GM12878 (cell line): ENCODE data around the gene SLFN11. TPM values are rescaled to one million over a fixed set of nuclear protein-coding genes. Genes with fewer than 3 reads are reported as not detected.

Experiments
- ATAC-seq: fragments of 200-7000 bp; cut with Tn5 transposase; 3 replicates; pipeline ENCODE4 v1.9.1; 2020; ENCODE audit warnings: mild to moderate bottlenecking, moderate library complexity
- Bru-seq: library from RNA; stranded (reverse); fragments of 400-500 nt; gene quantifications from one replicate; lab custom pipeline; 2021; lab: Mats Ljungman, UMichigan
- BruChase-seq, 2 experiments: library from RNA; stranded (reverse); fragments of 400-500 nt; gene quantifications; one replicate each; lab custom pipeline; 2021; lab: Mats Ljungman, UMichigan
- BruUV-seq: library from RNA; stranded (reverse); fragments of 400-500 nt; replicated peaks from 2 replicates; lab custom pipeline; 2021; lab: Mats Ljungman, UMichigan
- CTCF ChIA-PET: fragments of 300-600 bp; sonication (Branson Sonifier 250); formaldehyde crosslinking; extraction: SDS; loops from one replicate; lab custom pipeline; 2021; ENCODE audit warnings: inconsistent platforms; lab: Yijun Ruan, JAX
- POLR2A ChIA-PET: fragments of 350-600 bp; formaldehyde crosslinking; extraction: SDS; loops from one replicate; lab custom pipeline; 2021; ENCODE audit warnings: inconsistent platforms; lab: Charles Lee
- RAD21 ChIA-PET: fragments of 300-600 bp; sonication (Branson Sonifier 250); formaldehyde crosslinking; loops from one replicate; lab custom pipeline; 2023; ENCODE audit warnings: antibody characterized with exemption; ENCODE audit not compliant: unreplicated experiment; lab: Charles Lee
- SMC1A ChIA-PET: fragments of 300-600 bp; sonication (Branson Sonifier 250); formaldehyde crosslinking; loops from one replicate; lab custom pipeline; 2023; ENCODE audit not compliant: unreplicated experiment, uncharacterized antibody; lab: Charles Lee
- DNase-seq: peaks from one replicate; pipeline ENCODE4 v3.0.0-alpha.2; 2011; ENCODE audit warnings: low read depth, low spot score
- FAIRE-seq: peaks from 3 replicates; lab custom pipeline; 2011; peaks lifted over from hg19 to GRCh38; lab: Jason Lieb, UNC
- H2AFZ ChIP-seq: 2 replicates; pipeline ENCODE4 v1.6.0; 2011; ENCODE audit warnings: low read depth, low read length, control low read depth; ENCODE audit not compliant: control insufficient read depth
- H3K27ac ChIP-seq: 2 replicates; pipeline ENCODE4 v1.5.1; 2011; ENCODE audit warnings: control low read depth; ENCODE audit not compliant: control insufficient read depth, insufficient read depth
- H3K27me3 ChIP-seq, 2 experiments: replicated peaks in 1 of 2; 2 replicates each; pipeline versions ENCODE4 v1.6.0 to v1.6.1; 2011; ENCODE audit warnings: low read length in 1 of 2; ENCODE audit not compliant: control insufficient read depth in 2 of 2, insufficient read depth in 2 of 2
- H3K36me3 ChIP-seq, 2 experiments: 2 replicates each; pipeline ENCODE4 v1.5.1; 2011; ENCODE audit warnings: low read length in 1 of 2; ENCODE audit not compliant: control insufficient read depth in 2 of 2, insufficient read depth in 2 of 2
- H3K4me1 ChIP-seq: 2 replicates; pipeline ENCODE4 v1.6.1; 2011; ENCODE audit warnings: mild to moderate bottlenecking, low read length, moderate library complexity, mixed read lengths; ENCODE audit not compliant: control insufficient read depth, insufficient read depth
- H3K4me2 ChIP-seq: 2 replicates; pipeline ENCODE4 v1.6.0; 2011; ENCODE audit warnings: control low read depth; ENCODE audit not compliant: control insufficient read depth, insufficient read depth
- H3K4me3 ChIP-seq: fragments of 200-600 bp; sonication (generic); 2 replicates; pipeline ENCODE4 v1.5.1; 2016
- H3K79me2 ChIP-seq: 2 replicates; pipeline ENCODE4 v1.6.0; 2011; ENCODE audit warnings: low read length; ENCODE audit not compliant: control insufficient read depth, insufficient read depth
- H3K9ac ChIP-seq: 2 replicates; pipeline ENCODE4 v1.8.0; 2011; ENCODE audit warnings: low read length, control low read depth, mixed read lengths; ENCODE audit not compliant: control insufficient read depth, insufficient read depth
- H3K9me3 ChIP-seq: replicated peaks from 3 replicates; pipeline ENCODE4 v1.5.1; 2011; ENCODE audit warnings: mild to moderate bottlenecking, low read length; ENCODE audit not compliant: control insufficient read depth, insufficient read depth
- H4K20me1 ChIP-seq: 2 replicates; pipeline ENCODE4 v1.6.0; 2011; ENCODE audit not compliant: control insufficient read depth, insufficient read depth
- ATF2 ChIP-seq: IDR thresholded peaks from 2 replicates; pipeline ENCODE4 v1.6.1; 2012; ENCODE audit warnings: low read length, inconsistent platforms
- E4F1 ChIP-seq: fragments of 450-650 bp; IDR thresholded peaks from 2 replicates; pipeline ENCODE4 v1.6.1; 2018; ENCODE audit warnings: borderline replicate concordance, mild to moderate bottlenecking; ENCODE audit not compliant: partially characterized antibody
- FOXM1 ChIP-seq: IDR thresholded peaks from 2 replicates; pipeline ENCODE4 v1.6.1; 2012; ENCODE audit warnings: low read depth, mild to moderate bottlenecking, inconsistent platforms, low read length, moderate library complexity
- MTA3 ChIP-seq: IDR thresholded peaks from 2 replicates; pipeline ENCODE4 v1.6.1; 2012; ENCODE audit warnings: low read length, inconsistent platforms, borderline replicate concordance
- PAX5 ChIP-seq: IDR thresholded peaks from 2 replicates; pipeline ENCODE4 v1.6.1; 2011; ENCODE audit warnings: low read depth, low read length, borderline replicate concordance
- PKNOX1 ChIP-seq: fragments of 450-650 bp; IDR thresholded peaks from 2 replicates; pipeline ENCODE4 v1.6.1; 2016; ENCODE audit warnings: mild to moderate bottlenecking
- POLR2AphosphoS2 ChIP-seq: IDR thresholded peaks from 2 replicates; pipeline ENCODE4 v1.6.1; 2011; ENCODE audit warnings: low read depth, mild to moderate bottlenecking, low read length, improper control_type of control experiment, moderate library complexity
- POU2F2 ChIP-seq: IDR thresholded peaks from 3 replicates; pipeline ENCODE4 v1.6.1; 2011; ENCODE audit warnings: low read depth, mild to moderate bottlenecking, low read length, borderline replicate concordance
- SMAD5 ChIP-seq: IDR thresholded peaks from 2 replicates; pipeline ENCODE4 v1.6.1; 2016; ENCODE audit warnings: antibody characterized with exemption, low read depth
- SREBF1 ChIP-seq: IDR thresholded peaks from 2 replicates; pipeline ENCODE4 v1.6.1; 2012; ENCODE audit warnings: mild to moderate bottlenecking, low read length
- TBL1XR1 ChIP-seq: IDR thresholded peaks from 2 replicates; pipeline ENCODE4 v1.6.1; 2012; ENCODE audit warnings: low read depth, low read length, improper control_type of control experiment
- USF1 ChIP-seq: IDR thresholded peaks from 2 replicates; pipeline ENCODE4 v1.6.1; 2011; ENCODE audit warnings: borderline replicate concordance, low read depth, mild to moderate bottlenecking, moderate library complexity, mixed read lengths, low read length; ENCODE audit not compliant: insufficient read depth; ENCODE audit errors: extremely low read length
- WGBS: methylation state at CpG from one replicate; pipeline ENCODE4 v1.1.6; 2016; ENCODE audit warnings: low lambda C conversion rate; ENCODE audit not compliant: insufficient replicate concordance, insufficient coverage; ENCODE audit errors: missing lambda C conversion rate; 5-methylcytosine and 5-hydroxymethylcytosine counted together
- in situ Hi-C: fragments of 300-500 bp; cut with MboI; formaldehyde crosslinking; loops from 9 replicates; pipeline ENCODE4 v1.14.3; 2018; ENCODE audit warnings: mixed read lengths
- intact Hi-C: fragments of 100-400 bp; cut with micrococcal nuclease; formaldehyde crosslinking; loops from one replicate; pipeline ENCODE4 v1.14.2; 2022; ENCODE audit not compliant: unreplicated experiment
- long read RNA-seq, 2 experiments: library from polyadenylated mRNA; unstranded; transcript quantifications; one replicate each; pipeline ENCODE4 v2.0.0, GENCODE V29; 2019 to 2020
- polyA minus RNA-seq, 3 experiments: library from RNA; depleted of rRNA, polyadenylated mRNA; stranded (reverse); fragments of >200 nt; gene quantifications; 2 replicates each; pipeline ENCODE4 v1.2.3, GENCODE V29; 2011
- polyA plus RNA-seq, 11 experiments: library from polyadenylated mRNA; depleted of rRNA in 4 of 11; unstranded in 6 of 11; stranded (reverse) in 5 of 11; fragments of >200 nt; fragmentation: Nextera tagmentation in 4 of 11; fragmentation: Illumina TruSeq in 1 of 11; extraction: Ambion mirVana in 4 of 11; extraction: Trizol in 1 of 11; gene quantifications; 1 replicate in 1 of 11; 2 replicates in 10 of 11; pipeline versions ENCODE4 v1.2.1 to v1.2.3, GENCODE V29; 2011 to 2016; ENCODE audit warnings: inconsistent platforms in 2 of 11, missing spikeins in 2 of 11, low read depth in 1 of 11
- total RNA-seq, 4 experiments: library from RNA; depleted of rRNA in 3 of 4; stranded (reverse); fragments of >200 nt in 3 of 4; fragmentation: Illumina TruSeq in 1 of 4; extraction: Trizol in 1 of 4; gene quantifications; 2 replicates each; pipeline versions ENCODE4 v1.2.1 to v1.2.3, GENCODE V29; 2013 to 2021

The SLFN11 gene
- 4.4 and 6.0 TPM in 2 replicates for total RNA-seq (2013; cell fraction: nucleolus; rRNA removed)
- 28.4 and 37.5 TPM in 2 replicates for total RNA-seq (2014; rRNA removed)
- 38.9 and 39.7 TPM in 2 replicates for total RNA-seq (2014; rRNA removed; fragmentation: Illumina TruSeq; extraction: Trizol)
- total RNA-seq (2021) = 30.9 and 33.7 TPM in 2 replicates
- 3.4 TPM for polyA plus RNA-seq (2011; ENCODE audit: low read depth)
- polyA plus RNA-seq (2011; rRNA removed) = 2.1 and 2.5 TPM in 2 replicates
- polyA plus RNA-seq (2011; cell fraction: cytosol; rRNA removed) = 0.96 and 1.1 TPM in 2 replicates
- 2.6 and 3.2 TPM in 2 replicates for polyA plus RNA-seq (2011; cell fraction: nucleus; rRNA removed)
- 3.8 and 5.4 TPM in 2 replicates for polyA plus RNA-seq (2012)
- polyA plus RNA-seq (2014; fragmentation: Illumina TruSeq; extraction: Trizol) = 34.3 and 43.8 TPM in 2 replicates
- 1 to 10 TPM; 7.9 to 8.0 TPM for polyA plus RNA-seq (2014; fragmentation: Nextera tagmentation; extraction: Ambion mirVana)
- 26.5 and 30.5 TPM in 2 replicates for polyA plus RNA-seq (2014; rRNA removed)
- 10 to 100 TPM; 30.6 to 33.8 TPM for polyA plus RNA-seq (2016; fragmentation: Nextera tagmentation; extraction: Ambion mirVana)
- polyA minus RNA-seq (2011; rRNA and poly(A)+ RNA removed) = 2.2 and 3.1 TPM in 2 replicates
- 1.0 and 1.6 TPM in 2 replicates for polyA minus RNA-seq (2011; cell fraction: cytosol; rRNA and poly(A)+ RNA removed)
- polyA minus RNA-seq (2011; cell fraction: nucleus; rRNA and poly(A)+ RNA removed) = 1.1 and 1.5 TPM in 2 replicates
- percentile 72 among the genes with signal in this experiment for Bru-seq, nascent RNA
- percentile 62 among the genes with signal in this experiment for BruChase-seq, experiment 1, labeled RNA remaining after a 6-hour chase
- BruChase-seq, experiment 2, labeled RNA remaining after a 2-hour chase = percentile 75 among the genes with signal in this experiment
- long read RNA-seq, experiment 1, full-length matches to known transcripts = 1 of 3 reads
- long read RNA-seq, experiment 1, partial matches to known transcripts = 0 of 3 reads
- long read RNA-seq, experiment 1, other reads (novel, unspliced or antisense) = 2 of 3 reads
- long read RNA-seq, experiment 2, partial matches to known transcripts = 5 of 25 reads
- long read RNA-seq, experiment 2, other reads (novel, unspliced or antisense) = 17 of 25 reads

GRCh38 chr17:35373534-35373983 lies at the start of gene SLFN11:
SLFN11 (minus strand) TSS chr17:35373621; CDS start chr17:35363807, 9,814 bp downstream.
- Histone ChIP-seq H3K9ac (peak within 1 kb of the TSS; percentile 42; the same call in 1 of the 2 replicates), H3K79me2 (no peaks in the 10 kb centered on the region), H3K27me3 (peaks cover 0 to 9% of the 10 kb centered on the region in 2 experiments; a peak in 3 of 4 replicates), H3K4me1 (peaks cover 3% of the 10 kb centered on the region), H3K4me2 (peak within 1 kb of the TSS; percentile 95), H3K27ac (no peak within 1 kb of the TSS; the same call in 1 of the 2 replicates), H3K36me3 (no peaks in the 10 kb centered on the region), H2AFZ (peak within 1 kb of the TSS; percentile 72), H3K9me3 (peaks cover 3% of the 10 kb centered on the region; the same call in 1 of the 3 replicates), H3K4me3 (peak within 1 kb of the TSS; percentile 70), H4K20me1 (no peaks in the 10 kb centered on the region)
- no TSS peak for BruUV-seq
- ATAC-seq (peak; percentile 80), FAIRE-seq (no peak), DNase-seq (peak; percentile 30)
- 2% methylated on average over 22 of the region's 22 CpGs for WGBS
- ChIA-PET CTCF (interaction anchor here (0.5 to 1.9 kb wide), 8 partner anchors 13 to 974 kb away, joined by 3 to 10 read pairs (median 4); partner anchors contain the start of gene SLFN12L), RAD21 (interaction anchor here (0.6 to 3.5 kb wide), 11 partner anchors 30 to 173 kb away, joined by 3 to 19 read pairs (median 4); partner anchors contain the start of gene SLFN13), SMC1A (interaction anchor here (0.6 to 3.6 kb wide), 11 partner anchors 10 to 165 kb away, joined by 3 to 13 read pairs (median 3); partner anchors contain the start of genes SLFN12 and SLFN13), POLR2A (interaction anchor here (1.0 to 1.5 kb wide), 8 partner anchors 12 to 165 kb away, joined by 3 to 11 read pairs (median 5); partner anchors contain the start of gene SLFN13)
- intact Hi-C loops = loop anchor here (1.0 kb wide), 1 partner anchor 75 kb away; the partner anchor contains the start of gene SLFN13
- in situ Hi-C loops = loop anchor here (5.0 kb wide), 1 partner anchor 164 kb away; the partner anchor contains the start of gene SLFN12L
- TF ChIP-seq ATF2 = no peak
- TF ChIP-seq E4F1 = no peak
- TF ChIP-seq PAX5 = no peak
- no peak for TF ChIP-seq PKNOX1
- TF ChIP-seq USF1 = no peak
- no peak for TF ChIP-seq SREBF1
- TF ChIP-seq TBL1XR1 = no peak
- TF ChIP-seq POU2F2 = peak; percentile 67; the same call in 1 of the 3 replicates
- no peak for TF ChIP-seq FOXM1
- TF ChIP-seq MTA3 = no peak
- TF ChIP-seq POLR2AphosphoS2 = peak; percentile 86
- peak; percentile 95 for TF ChIP-seq SMAD5
